GM12891 (cell line): Measurements from ENCODE around the gene TCF7L2.

ENCODE experiments used
- POLR2A ChIP-seq: IDR thresholded peaks from 2 replicates; pipeline ENCODE4 v1.6.1; 2011; ENCODE audit warnings: low read depth, low read length, control low read depth
- POLR2AphosphoS5 ChIP-seq: IDR thresholded peaks from 2 replicates; pipeline ENCODE4 v1.6.1; 2011; ENCODE audit warnings: low read depth, low read length, control low read depth
- TAF1 ChIP-seq: IDR thresholded peaks from 2 replicates; pipeline ENCODE4 v1.6.1; 2011; ENCODE audit warnings: low read depth, low read length, control low read depth

- TF ChIP-seq POLR2AphosphoS5 = no peak
- no peak for TF ChIP-seq POLR2A
- no peak for TF ChIP-seq TAF1
These were observed 106.0 kb downstream of the TCF7L2 start for GRCh38 chr10:113056030-113056429.
